ENCODE data around the gene JMJD7.
"Not testable (repeated sequence)": the region's sequence is repeated elsewhere in the genome, so short reads cannot be mapped to it uniquely, and the experiment has no call there.

JMJD7 gene

GRCh38 chr15:41822957-41823356, 4.9 kb upstream of the JMJD7 start:
- DNase-seq, result no peak

- DNase-seq, result no peak
Measured at GRCh38 chr15:41823502-41823901, 4.4 kb upstream of the JMJD7 start.

GRCh38 chr15:41824062-41824745, 3.7 kb upstream of the JMJD7 start:
- DNase-seq, result no peak

GRCh38 chr15:41825145-41825544, 2.7 kb upstream of the JMJD7 start:
- DNase-seq, result no peak

- DNase-seq, result no peak
Measured at GRCh38 chr15:41825572-41826535, 2.0 kb upstream of the JMJD7 start.

GRCh38 chr15:41827290-41827879, 507 bp upstream of the JMJD7 start:
- peak in 2 of 4 experiments; percentile 10 to 26 for DNase-seq

- no peak for DNase-seq
Measured at GRCh38 chr15:41828807-41829141, 882 bp downstream of the JMJD7 start.

GRCh38 chr15:41829959-41830646, 2.2 kb downstream of the JMJD7 start:
- no peak for DNase-seq

- not testable (repeated sequence) for DNase-seq
Measured at GRCh38 chr15:41831291-41831690, 3.4 kb downstream of the JMJD7 start.

GRCh38 chr15:41832208-41832607, 4.3 kb downstream of the JMJD7 start:
- DNase-seq, result no peak

GRCh38 chr15:41832875-41833274, 5.0 kb downstream of the JMJD7 start:
- DNase-seq, result no peak

GRCh38 chr15:41834096-41834495, 6.2 kb downstream of the JMJD7 start:
- DNase-seq, result no peak

- no peak for DNase-seq
Measured at GRCh38 chr15:41836073-41836472, 8.2 kb downstream of the JMJD7 start.

- DNase-seq, result no peak
Measured at GRCh38 chr15:41836713-41837454, 9.0 kb downstream of the JMJD7 start.

- DNase-seq, result no peak
Measured at GRCh38 chr15:41838400-41838897, 10.6 kb downstream of the JMJD7 start, which contains the start of gene PLA2G4B. Gene PLA2G4B (plus strand): TSS chr15:41838847. CDS start chr15:41838914, 67 bp downstream.

GRCh38 chr15:41839781-41840491, 12.0 kb downstream of the JMJD7 start:
- DNase-seq, result no peak

- no peak for DNase-seq
Measured at GRCh38 chr15:41840673-41841072, 12.8 kb downstream of the JMJD7 start.

GRCh38 chr15:41841131-41841530, 13.2 kb downstream of the JMJD7 start:
- no peak for DNase-seq

GRCh38 chr15:41842229-41842628, 14.3 kb downstream of the JMJD7 start:
- no peak for DNase-seq

GRCh38 chr15:41843571-41843970, 15.7 kb downstream of the JMJD7 start:
- DNase-seq, result no peak

GRCh38 chr15:41844814-41845213, 16.9 kb downstream of the JMJD7 start:
- no peak for DNase-seq
